Activated naive CD4-positive, alpha-beta T cell treated with anti-CD3 and anti-CD28 coated beads, Interleukin-2, amount 50 U/mL, for 16 hours (primary cell): Measurements from ENCODE around the gene ADAT3.

ENCODE experiments used
- DNase-seq: peaks from one replicate; pipeline ENCODE4 v3.0.0-alpha.2; 2020

Gene ADAT3

DNA sequence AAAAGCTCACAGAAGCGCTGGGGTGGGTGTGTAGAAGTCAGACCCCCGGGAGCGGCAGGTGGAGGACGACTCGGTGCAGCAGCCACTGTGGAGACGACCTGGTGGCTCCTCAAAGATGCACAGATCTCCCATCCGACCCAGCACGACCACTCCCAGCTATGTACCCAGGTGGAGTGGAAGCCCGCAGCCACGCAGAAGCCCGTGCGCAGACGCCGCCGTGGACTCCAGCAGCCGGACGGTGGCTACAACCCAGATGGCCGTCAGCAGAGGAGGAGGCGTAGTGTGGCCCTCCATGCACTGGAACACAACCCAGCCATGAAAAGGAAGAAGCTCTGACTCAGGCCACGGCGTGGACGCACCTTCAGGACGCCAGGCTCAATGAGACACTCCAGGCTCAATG lies 57.5 kb downstream of the ADAT3 start:
- no peak for DNase-seq
